ENCODE measurements around the gene CDKAL1.
"Not testable (repeated sequence)": the region's sequence is repeated elsewhere in the genome, so short reads cannot be mapped to it uniquely, and the experiment has no call there.

The CDKAL1 gene

GRCh38 chr6:21230536-21230935, 696.3 kb downstream of the CDKAL1 start:
- no peak for DNase-seq

- no peak for DNase-seq
Measured at GRCh38 chr6:21235162-21235561, 700.9 kb downstream of the CDKAL1 start.

- DNase-seq, result no peak
Measured at GRCh38 chr6:21238208-21238607, 704.0 kb downstream of the CDKAL1 start.

GRCh38 chr6:21240709-21241108, 706.5 kb downstream of the CDKAL1 start:
- no peak for DNase-seq

- no peak for DNase-seq
Measured at GRCh38 chr6:21241231-21242130, 707.2 kb downstream of the CDKAL1 start.

- DNase-seq, result no peak
Measured at GRCh38 chr6:21244897-21245470, 710.7 kb downstream of the CDKAL1 start.

GRCh38 chr6:21245488-21245887, 711.2 kb downstream of the CDKAL1 start:
- DNase-seq, result no peak

GRCh38 chr6:21246075-21246474, 711.8 kb downstream of the CDKAL1 start:
- DNase-seq, result no peak

GRCh38 chr6:21254460-21254859, 720.2 kb downstream of the CDKAL1 start:
- DNase-seq, result not testable (repeated sequence)

GRCh38 chr6:21256197-21256596, 721.9 kb downstream of the CDKAL1 start:
- no peak for DNase-seq

- no peak for DNase-seq
Measured at GRCh38 chr6:21257125-21257524, 722.9 kb downstream of the CDKAL1 start.

GRCh38 chr6:21258665-21259064, 724.4 kb downstream of the CDKAL1 start:
- no peak for DNase-seq

- no peak for DNase-seq
Measured at GRCh38 chr6:21259660-21260059, 725.4 kb downstream of the CDKAL1 start.

GRCh38 chr6:21262504-21262903, 728.2 kb downstream of the CDKAL1 start:
- DNase-seq, result no peak

GRCh38 chr6:21263531-21264287, 729.5 kb downstream of the CDKAL1 start:
- no peak for DNase-seq

GRCh38 chr6:21264288-21265033, 730.2 kb downstream of the CDKAL1 start:
- DNase-seq, result no peak

- DNase-seq, result no peak
Measured at GRCh38 chr6:21265034-21265729, 730.9 kb downstream of the CDKAL1 start.

GRCh38 chr6:21265730-21266044, 731.4 kb downstream of the CDKAL1 start:
- no peak for DNase-seq

GRCh38 chr6:21270636-21271201, 736.5 kb downstream of the CDKAL1 start:
- no peak for DNase-seq

- no peak for DNase-seq
Measured at GRCh38 chr6:21271428-21272155, 737.3 kb downstream of the CDKAL1 start.

GRCh38 chr6:21273451-21273850, 739.2 kb downstream of the CDKAL1 start:
- DNase-seq, result no peak
